Neural cell (in vitro differentiated cells): ENCODE measurements around the gene CCDC40. TPM values are rescaled to one million over a fixed set of nuclear protein-coding genes. Genes with fewer than 3 reads are reported as not detected.

Experiments used
- H2AFZ ChIP-seq: fragments of 200-600, 300-800 bp; sonication (generic), shearing (Covaris generic); 2 replicates; pipeline ENCODE4 v1.6.0; 2014; ENCODE audit warnings: low read depth, mild to moderate bottlenecking, antibody characterized with exemption, low read length, moderate library complexity
- H3F3A ChIP-seq: fragments of 200-600 bp; shearing (Covaris generic); 2 replicates; pipeline ENCODE4 v1.6.1; 2016; ENCODE audit warnings: mild to moderate bottlenecking, moderate library complexity, mixed read lengths, antibody characterized with exemption, low read length; ENCODE audit not compliant: insufficient read depth, poor library complexity, severe bottlenecking
- H3K27ac ChIP-seq: fragments of 200-600, 300-800 bp; sonication (generic), shearing (Covaris generic); 2 replicates; pipeline ENCODE4 v1.5.1; 2014; ENCODE audit warnings: mild to moderate bottlenecking, low read length, moderate library complexity
- H3K27me3 ChIP-seq: fragments of 300-800, 200-600 bp; sonication (generic), shearing (Covaris generic); 2 replicates; pipeline ENCODE4 v1.6.0; 2014; ENCODE audit warnings: mild to moderate bottlenecking, low read depth, low read length, moderate library complexity; ENCODE audit not compliant: insufficient read depth
- H3K36me3 ChIP-seq: fragments of 300-800, 200-600 bp; sonication (generic), shearing (Covaris generic); 2 replicates; pipeline ENCODE4 v1.5.1; 2014; ENCODE audit warnings: mild to moderate bottlenecking, antibody characterized with exemption, low read length, moderate library complexity; ENCODE audit not compliant: insufficient read depth
- H3K4me2 ChIP-seq: fragments of 300-800, 200-600 bp; sonication (generic), shearing (Covaris generic); 2 replicates; pipeline ENCODE4 v1.6.0; 2014; ENCODE audit warnings: mild to moderate bottlenecking, low read length
- H3K4me3 ChIP-seq: fragments of 300-800, 200-600 bp; sonication (generic), shearing (Covaris generic); 2 replicates; pipeline ENCODE4 v1.5.1; 2014; ENCODE audit warnings: mild to moderate bottlenecking, low read length, moderate library complexity
- H3K79me2 ChIP-seq: fragments of 200-600 bp; shearing (Covaris generic); replicated peaks from 2 replicates; pipeline ENCODE4 v1.6.0; 2014; ENCODE audit warnings: mild to moderate bottlenecking, low read length, moderate library complexity; ENCODE audit not compliant: insufficient read depth
- H3K9ac ChIP-seq: fragments of 300-800, 200-600 bp; sonication (generic), shearing (Covaris generic); 2 replicates; pipeline ENCODE4 v1.6.1; 2016; ENCODE audit warnings: mild to moderate bottlenecking, low read length, mixed read lengths
- H3K9me2 ChIP-seq: fragments of 200-600 bp; shearing (Covaris generic); 2 replicates; pipeline ENCODE4 v1.6.1; 2016; ENCODE audit warnings: mild to moderate bottlenecking, low read length, mixed read lengths; ENCODE audit not compliant: insufficient read depth
- H3K9me3 ChIP-seq: fragments of 200-600, 300-800 bp; sonication (generic), shearing (Covaris generic); 2 replicates; pipeline ENCODE4 v1.6.1; 2016; ENCODE audit warnings: mild to moderate bottlenecking, mixed run types, low read length, moderate library complexity, mixed read lengths
- H4K20me1 ChIP-seq: fragments of 200-600 bp; shearing (Covaris generic); 2 replicates; pipeline ENCODE4 v1.6.1; 2016; ENCODE audit warnings: mild to moderate bottlenecking, mixed run types; ENCODE audit not compliant: insufficient read depth
- CTCF ChIP-seq: fragments of 450-650 bp; IDR thresholded peaks from 2 replicates; pipeline ENCODE4 v1.5.1; 2014; ENCODE audit warnings: antibody characterized with exemption, mild to moderate bottlenecking, moderate library complexity; ENCODE audit not compliant: poor library complexity, severe bottlenecking
- EZH2 ChIP-seq: fragments of 200-600, 300-800 bp; shearing (Covaris generic), sonication (generic); IDR thresholded peaks from 2 replicates; pipeline ENCODE4 v1.6.1; 2014; ENCODE audit warnings: antibody characterized with exemption, low read length, borderline replicate concordance, mild to moderate bottlenecking; ENCODE audit not compliant: insufficient read depth, poor library complexity, severe bottlenecking
- MXI1 ChIP-seq: fragments of 450-650 bp; conservative IDR thresholded peaks from 2 replicates; pipeline ENCODE4 v1.6.1; 2014; ENCODE audit warnings: antibody characterized with exemption, mild to moderate bottlenecking; ENCODE audit not compliant: poor library complexity, severe bottlenecking
- RAD21 ChIP-seq: fragments of 450-650 bp; conservative IDR thresholded peaks from 2 replicates; pipeline ENCODE4 v1.6.1; 2014; ENCODE audit warnings: antibody characterized with exemption, mild to moderate bottlenecking, moderate library complexity
- REST ChIP-seq: IDR thresholded peaks from 2 replicates; pipeline ENCODE4 v1.6.1; 2012; ENCODE audit warnings: borderline replicate concordance
- TAF1 ChIP-seq: IDR thresholded peaks from 2 replicates; pipeline ENCODE4 v1.6.1; 2012; ENCODE audit warnings: low read depth
- polyA plus RNA-seq: library from polyadenylated mRNA; depleted of rRNA; stranded (reverse); fragments of >200 nt; gene quantifications from 2 replicates; pipeline ENCODE4 v1.2.3, GENCODE V29; 2014

Gene CCDC40
- polyA plus RNA-seq, 1 donor from 2014 or later: 5.5 TPM

- Histone ChIP-seq H3K36me3 (no peaks in the 10 kb centered on the region), H3F3A (no peaks in the 10 kb centered on the region), H4K20me1 (no peaks in the 10 kb centered on the region), H3K4me2 (no peak overlapping the region), H3K9me2 (no peaks in the 10 kb centered on the region), H3K4me3 (no peak overlapping the region), H3K9me3 (no peaks in the 10 kb centered on the region), H3K9ac (no peak overlapping the region), H3K27me3 (no peaks in the 10 kb centered on the region), H3K27ac (no peak overlapping the region), H3K79me2 (no peaks in the 10 kb centered on the region), H2AFZ (no peak overlapping the region)
- no peak for TF ChIP-seq CTCF
- no peak for TF ChIP-seq MXI1
- no peak for TF ChIP-seq RAD21
- no peak for TF ChIP-seq EZH2
- no peak for TF ChIP-seq REST
These were observed 32.1 kb downstream of the CCDC40 start for GRCh38 chr17:80068301-80069222.

GRCh38 chr17:80070375-80071115 lies 34.1 kb downstream of the CCDC40 start:
- Histone ChIP-seq H4K20me1 (no peaks in the 10 kb centered on the region), H3K9ac (no peak overlapping the region), H3K4me2 (no peak overlapping the region), H3K9me3 (no peaks in the 10 kb centered on the region), H3F3A (no peaks in the 10 kb centered on the region), H3K79me2 (no peaks in the 10 kb centered on the region), H3K27ac (no peak overlapping the region), H3K9me2 (no peaks in the 10 kb centered on the region), H2AFZ (no peak overlapping the region), H3K4me3 (no peak overlapping the region), H3K36me3 (no peaks in the 10 kb centered on the region), H3K27me3 (no peaks in the 10 kb centered on the region)
- TF ChIP-seq TAF1 (no peak), RAD21 (no peak), REST (no peak)
